ENCODE measurements around the gene POU2AF3.
A peak's percentile ranks its signal among the peaks of the same experiment; 100 is the strongest.
"Not testable (repeated sequence)": the region's sequence is repeated elsewhere in the genome, so short reads cannot be mapped to it uniquely, and the experiment has no call there.

The POU2AF3 gene, protein sequence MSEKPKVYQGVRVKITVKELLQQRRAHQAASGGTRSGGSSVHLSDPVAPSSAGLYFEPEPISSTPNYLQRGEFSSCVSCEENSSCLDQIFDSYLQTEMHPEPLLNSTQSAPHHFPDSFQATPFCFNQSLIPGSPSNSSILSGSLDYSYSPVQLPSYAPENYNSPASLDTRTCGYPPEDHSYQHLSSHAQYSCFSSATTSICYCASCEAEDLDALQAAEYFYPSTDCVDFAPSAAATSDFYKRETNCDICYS
- 0 to 0.77 (median 0) reads per million in 17 experiments for total RNA-seq

- no peak for DNase-seq
These were observed at the start of gene POU2AF3 for GRCh38 chr11:111298413-111299100. POU2AF3 (plus strand) TSS chr11:111298546; CDS start chr11:111298582, 36 bp downstream.

DNA sequence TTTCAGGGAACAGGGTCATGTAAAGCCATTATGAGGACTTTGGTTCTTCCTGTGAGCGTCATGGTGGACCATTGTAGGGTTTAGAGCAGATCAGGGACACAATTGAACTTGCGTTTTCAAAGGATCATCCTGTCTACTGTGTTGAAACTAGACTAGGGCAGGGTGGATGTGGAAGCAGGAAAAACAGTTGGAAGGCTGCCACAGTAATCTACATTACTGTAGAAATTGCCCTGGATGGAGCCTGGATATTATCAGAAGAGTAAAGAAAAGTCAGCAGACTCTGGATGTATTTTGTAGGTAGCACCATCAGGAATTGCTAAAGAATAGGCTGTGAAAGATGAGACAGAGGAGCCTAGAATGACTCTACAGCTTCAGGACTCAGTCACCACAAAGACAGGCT lies 47.4 kb upstream of the POU2AF3 start:
- DNase-seq, result no peak

DNA sequence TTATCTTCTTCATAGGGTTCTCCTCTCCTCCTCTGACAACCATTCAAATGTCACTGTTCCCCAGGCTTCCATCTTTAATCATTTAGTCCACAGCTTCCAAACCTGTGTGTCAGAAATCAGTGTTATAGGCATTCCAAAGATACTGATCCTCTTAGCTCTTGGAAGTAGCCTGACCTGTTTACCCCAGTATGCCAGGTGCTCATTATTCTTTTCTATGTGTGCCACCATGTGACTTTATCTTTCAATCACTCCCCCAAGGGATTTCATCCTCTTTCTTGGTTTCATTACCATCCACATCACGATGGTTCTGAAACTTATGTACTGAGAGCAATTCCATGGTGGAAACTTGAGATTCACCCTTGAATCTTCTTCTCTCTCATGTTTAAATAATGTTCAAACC lies 45.2 kb upstream of the POU2AF3 start:
- no peak for DNase-seq

DNA sequence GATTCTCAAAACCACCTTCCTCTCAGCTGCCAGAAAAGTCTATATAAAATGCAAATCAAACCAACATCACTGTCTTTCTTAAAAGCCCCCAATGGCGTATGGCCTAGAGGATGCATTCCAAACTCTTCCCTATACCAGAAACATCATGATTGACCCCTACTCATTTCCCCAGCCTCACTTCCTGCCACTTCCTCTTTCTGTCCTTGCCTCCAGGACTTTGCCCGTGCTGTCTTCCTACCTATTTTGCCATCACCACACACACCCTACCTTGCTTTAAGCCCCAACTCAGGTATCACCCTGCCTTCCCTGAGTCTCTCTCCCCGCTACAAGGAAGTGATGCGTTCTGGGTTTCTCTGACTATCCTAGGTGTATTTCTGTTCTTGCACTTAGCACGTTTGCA lies 44.7 kb upstream of the POU2AF3 start:
- no peak for DNase-seq

- peak in 2 of 4 experiments; percentile 2 to 4 for DNase-seq
These were observed 40.3 kb upstream of the POU2AF3 start for GRCh38 chr11:111258046-111258445.

DNA sequence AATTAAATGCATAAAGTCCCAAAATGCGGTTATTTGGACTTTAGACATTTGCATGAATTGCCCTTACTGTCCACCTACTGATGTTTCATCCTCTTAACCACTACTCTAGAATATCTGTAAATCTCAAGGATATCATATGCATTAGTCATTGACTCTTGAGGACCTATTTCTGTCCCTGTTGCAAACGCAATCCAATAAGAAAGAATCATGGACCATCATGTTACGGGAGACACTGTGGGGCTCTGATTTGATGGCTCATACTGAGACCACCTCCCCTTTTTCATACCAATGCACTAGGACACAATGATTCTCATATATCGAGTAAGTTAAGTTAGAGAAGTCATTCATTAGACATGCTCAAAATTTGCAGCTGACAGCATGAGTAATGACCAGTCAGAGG lies 38.5 kb upstream of the POU2AF3 start:
- DNase-seq, result no peak

GRCh38 chr11:111260811-111261210 lies 37.5 kb upstream of the POU2AF3 start:
- DNase-seq, result no peak

GRCh38 chr11:111264646-111265045 lies 33.7 kb upstream of the POU2AF3 start:
- no peak for DNase-seq

DNA sequence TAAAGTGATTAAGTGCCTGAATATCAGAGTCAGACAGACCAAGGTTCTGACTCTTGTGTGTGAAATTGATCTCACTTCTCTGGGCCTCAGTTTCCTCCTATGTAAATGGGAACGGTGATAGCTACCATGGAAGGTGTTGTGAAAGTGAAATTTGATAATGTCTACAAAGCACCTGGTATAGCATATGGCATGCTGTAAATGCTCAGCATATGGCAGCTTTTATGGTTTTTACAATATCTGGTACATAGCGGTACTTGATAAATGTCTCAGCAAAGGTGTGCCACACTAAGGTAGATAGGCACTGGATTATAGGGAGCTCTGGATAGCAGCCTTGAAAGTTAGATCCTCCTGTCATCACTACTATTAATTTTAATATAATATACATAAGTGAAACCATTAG lies 32.9 kb upstream of the POU2AF3 start:
- no peak for DNase-seq

DNA sequence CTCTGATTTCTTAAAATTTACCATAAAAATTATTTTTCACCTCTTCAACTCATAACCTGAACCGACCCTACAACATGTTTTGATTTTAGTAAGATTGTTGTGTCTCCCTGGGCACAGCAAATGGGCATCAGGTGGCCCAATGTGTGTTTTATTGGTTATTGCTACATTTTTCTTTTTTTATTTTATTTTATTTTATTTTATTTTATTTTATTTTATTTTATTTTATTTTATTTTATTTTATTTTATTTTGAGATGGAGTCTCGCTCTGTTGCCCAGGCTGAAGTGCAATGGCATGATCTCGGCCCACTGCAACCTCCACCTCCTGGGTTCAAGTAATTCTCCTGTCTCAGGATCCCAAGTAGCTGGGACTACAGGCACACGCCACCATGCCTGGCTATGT lies 30.0 kb upstream of the POU2AF3 start:
- DNase-seq, result not testable (repeated sequence)

GRCh38 chr11:111269146-111269868 lies 29.0 kb upstream of the POU2AF3 start:
- DNase-seq, result no peak

GRCh38 chr11:111272420-111272819 lies 25.9 kb upstream of the POU2AF3 start:
- no peak for DNase-seq

GRCh38 chr11:111282562-111283075 lies 15.7 kb upstream of the POU2AF3 start:
- no peak for DNase-seq

DNA sequence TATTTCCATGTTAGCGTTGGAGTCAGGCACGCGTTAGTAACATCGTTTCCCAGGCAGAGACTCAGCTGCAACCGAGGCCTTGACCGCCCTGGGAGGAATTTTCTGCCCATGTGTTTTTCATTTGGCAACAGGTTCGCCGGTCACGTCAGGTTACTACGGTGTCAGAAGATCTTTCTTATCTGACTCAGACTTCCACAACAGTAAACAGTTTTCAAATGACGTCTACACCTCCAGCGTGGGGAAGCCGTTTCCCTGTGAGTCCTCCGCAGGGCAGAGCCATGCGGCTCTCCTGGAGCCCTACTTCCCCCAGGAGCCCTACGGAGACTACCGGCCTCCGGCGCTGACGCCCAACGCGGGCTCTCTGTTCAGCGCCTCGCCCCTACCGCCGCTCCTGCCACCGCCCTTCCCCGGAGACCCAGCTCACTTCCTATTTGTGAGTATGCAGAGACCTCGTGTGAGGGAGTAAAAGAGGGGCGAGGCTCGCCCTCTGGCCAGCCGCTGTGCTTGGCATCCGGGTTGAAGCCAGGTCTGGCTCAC lies 14.3 kb upstream of the POU2AF3 start:
- DNase-seq, result peak in 1 of 4 experiments; percentile 7

DNA sequence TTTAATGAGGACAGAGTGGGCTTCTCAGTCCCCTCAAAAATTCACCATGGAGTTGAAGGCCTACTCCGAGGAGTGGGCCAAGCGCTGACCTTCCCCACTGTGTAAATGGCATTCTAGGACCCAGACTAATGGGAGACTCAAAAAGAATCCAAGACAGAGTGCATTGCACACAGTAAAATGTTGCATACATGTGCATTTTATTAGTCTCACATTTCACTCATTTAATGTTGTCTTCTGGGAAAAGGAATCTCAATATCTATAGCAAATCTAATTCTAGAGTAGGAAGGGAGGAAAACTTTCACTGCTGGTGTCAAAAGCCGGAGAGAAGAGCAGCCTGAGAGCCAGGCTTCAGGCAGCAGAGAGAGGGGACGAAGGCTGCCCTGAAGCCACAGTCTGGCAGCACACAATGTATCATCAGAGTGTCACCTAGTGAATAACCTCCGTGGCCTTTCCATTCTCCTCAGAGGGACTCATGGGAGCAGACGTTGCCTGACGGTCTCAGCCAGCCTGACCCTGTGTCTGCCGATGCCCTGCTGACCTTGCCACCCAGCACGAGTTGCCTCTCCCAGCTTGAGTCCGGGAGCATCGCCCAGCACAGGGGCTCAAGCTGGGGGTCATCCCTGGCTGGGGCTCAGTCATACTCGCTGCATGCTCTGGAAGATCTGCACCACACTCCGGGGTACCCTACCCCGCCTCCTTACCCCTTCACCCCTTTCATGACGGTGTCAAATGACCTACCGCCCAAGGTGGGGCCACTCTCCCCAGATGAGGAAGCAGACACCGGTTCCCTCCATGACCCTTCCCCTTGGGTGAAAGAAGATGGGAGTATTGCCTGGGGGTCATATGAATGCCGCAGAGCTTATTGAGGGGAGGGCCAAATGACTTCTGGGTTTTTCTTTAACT lies 12.9 kb upstream of the POU2AF3 start:
- no peak for DNase-seq

- no peak for DNase-seq
These were observed 6.6 kb upstream of the POU2AF3 start for GRCh38 chr11:111291764-111292163.

DNA sequence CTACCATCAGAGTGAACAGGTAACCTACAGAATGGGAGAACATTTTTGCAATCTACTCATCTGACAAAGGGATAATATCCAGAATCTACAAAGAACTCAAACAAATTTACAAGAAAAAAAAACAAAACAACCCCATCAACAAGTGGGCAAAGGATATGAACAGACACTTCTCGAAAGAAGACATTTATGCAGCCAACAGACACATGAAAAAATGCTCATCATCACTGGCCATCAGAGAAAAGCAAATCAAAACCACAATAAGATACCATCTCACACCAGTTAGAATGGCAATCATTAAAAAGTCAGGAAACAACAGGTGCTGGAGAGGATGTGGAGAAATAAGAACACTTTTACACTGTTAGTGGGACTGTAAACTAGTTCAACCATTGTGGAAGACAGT lies 5.9 kb upstream of the POU2AF3 start:
- DNase-seq, result not testable (repeated sequence)

GRCh38 chr11:111296196-111296595 lies 2.1 kb upstream of the POU2AF3 start:
- no peak for DNase-seq

DNA sequence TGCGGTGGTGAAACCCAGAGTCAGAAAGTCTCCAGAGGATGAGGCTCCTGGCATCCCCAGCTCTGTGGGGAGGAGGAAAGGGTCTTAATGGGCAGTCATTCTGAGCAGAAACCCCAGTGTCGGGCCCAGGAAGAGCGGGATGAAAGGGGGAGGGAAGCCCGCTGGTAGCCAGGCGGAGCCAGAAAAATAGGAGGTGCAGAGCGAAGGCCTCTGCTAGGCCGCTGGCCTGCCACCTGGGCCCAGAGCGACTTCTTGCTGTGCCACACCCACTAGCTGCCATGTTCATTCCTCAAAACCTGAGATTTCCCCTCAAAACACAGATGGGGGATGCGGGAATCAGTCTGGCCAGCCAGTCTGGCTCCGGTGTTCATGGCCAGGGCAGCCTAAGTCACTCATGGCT lies 650 bp upstream of the POU2AF3 start:
- no peak for DNase-seq

DNA sequence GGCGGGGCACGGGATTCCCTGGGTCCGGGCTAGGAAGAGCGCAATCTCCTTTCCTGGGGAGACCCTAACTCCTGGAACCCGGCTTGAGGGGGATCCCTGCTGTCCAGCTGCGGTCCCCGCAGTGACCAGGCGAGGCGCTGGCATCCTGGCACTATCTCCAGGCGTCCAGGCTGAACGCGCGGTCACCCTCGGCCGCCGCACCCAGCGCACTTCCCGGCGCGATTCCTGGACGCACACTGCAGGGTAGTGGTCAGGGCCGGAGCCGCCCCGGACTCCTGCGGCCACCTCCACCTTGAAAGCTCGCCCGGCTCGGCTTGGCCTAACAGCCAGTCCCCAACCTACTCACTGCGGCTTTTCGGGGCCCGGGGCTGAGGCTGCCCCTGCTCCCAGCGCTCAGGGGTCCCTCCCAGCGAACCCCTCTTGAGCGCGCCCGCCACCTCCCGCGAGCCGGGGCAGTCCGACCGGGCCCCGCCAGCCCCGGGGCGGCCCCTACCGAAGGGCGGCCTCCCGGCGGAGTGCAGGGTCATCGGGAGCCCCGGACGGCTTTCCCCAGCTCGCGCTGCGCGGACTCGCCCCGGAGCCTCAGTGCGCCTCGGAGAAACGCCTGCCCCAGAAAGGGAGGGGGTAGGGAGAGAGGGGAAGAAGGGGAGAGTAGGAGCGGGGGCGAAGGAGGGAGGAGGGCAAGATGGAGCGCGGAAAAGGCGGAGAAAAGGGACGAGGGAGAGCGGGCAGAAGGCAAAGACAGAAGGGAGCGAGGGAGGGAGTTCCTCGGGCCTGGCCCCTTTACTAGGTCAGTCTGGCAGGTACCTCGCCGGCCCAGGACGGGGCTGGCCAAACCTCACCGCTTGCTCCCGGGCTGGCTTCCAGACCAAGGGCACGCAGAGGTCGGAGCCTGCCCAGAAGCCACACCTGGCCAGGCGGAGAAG lies 1.0 kb downstream of the POU2AF3 start:
- DNase-seq, result peak; percentile 9 to 64 (median 29)

- DNase-seq, result no peak
These were observed 2.2 kb downstream of the POU2AF3 start for GRCh38 chr11:111300569-111300968.
